ENCODE results near the gene HOGA1.
"Not testable (repeated sequence)": the region's sequence is repeated elsewhere in the genome, so short reads cannot be mapped to it uniquely, and the experiment has no call there.

The HOGA1 gene

GRCh38 chr10:97553575-97554031, 30.6 kb upstream of the HOGA1 start:
- peak in 48 of 58 donors; percentile 10 to 72 (median 44) for DNase-seq

GRCh38 chr10:97554336-97554735, 29.9 kb upstream of the HOGA1 start:
- not testable (repeated sequence) for DNase-seq

GRCh38 chr10:97555541-97555940, 28.6 kb upstream of the HOGA1 start:
- not testable (repeated sequence) for DNase-seq

GRCh38 chr10:97560731-97561381, 23.3 kb upstream of the HOGA1 start:
- not testable (repeated sequence) for DNase-seq

- DNase-seq = not testable (repeated sequence)
Observed at GRCh38 chr10:97561386-97562077, 22.7 kb upstream of the HOGA1 start.

- DNase-seq = not testable (repeated sequence)
Observed at GRCh38 chr10:97562329-97562728, 21.9 kb upstream of the HOGA1 start.

GRCh38 chr10:97563337-97563736, 20.9 kb upstream of the HOGA1 start:
- no peak for DNase-seq

GRCh38 chr10:97564776-97565175, 19.4 kb upstream of the HOGA1 start:
- DNase-seq = no peak

GRCh38 chr10:97566336-97566996, 17.7 kb upstream of the HOGA1 start:
- no peak for DNase-seq

GRCh38 chr10:97567891-97568290, 16.3 kb upstream of the HOGA1 start:
- DNase-seq = no peak

GRCh38 chr10:97570146-97570788, 13.9 kb upstream of the HOGA1 start:
- no peak for DNase-seq

GRCh38 chr10:97570789-97571471, 13.3 kb upstream of the HOGA1 start:
- DNase-seq = peak in 17 of 58 donors; percentile 6 to 63 (median 21)

- DNase-seq = peak in 1 of 58 donors; percentile 38
Observed at GRCh38 chr10:97571622-97572021, 12.6 kb upstream of the HOGA1 start.

- DNase-seq = peak in 52 of 58 donors; percentile 13 to 82 (median 58)
Observed at GRCh38 chr10:97572214-97572989, 11.8 kb upstream of the HOGA1 start, which contains the start of gene ANKRD2. TSS of gene ANKRD2 (plus strand) at chr10:97572779. CDS start at chr10:97572789, 10 bp downstream.

- no peak for DNase-seq
Observed at GRCh38 chr10:97573021-97573420, 11.2 kb upstream of the HOGA1 start.

- no peak for DNase-seq
Observed at GRCh38 chr10:97573672-97574071, 10.5 kb upstream of the HOGA1 start.

GRCh38 chr10:97574374-97575126, 9.6 kb upstream of the HOGA1 start:
- peak in 4 of 58 donors; percentile 7 to 15 (median 14) for DNase-seq

- no peak for DNase-seq
Observed at GRCh38 chr10:97575127-97575668, 9.0 kb upstream of the HOGA1 start.

GRCh38 chr10:97576487-97576886, 7.7 kb upstream of the HOGA1 start:
- DNase-seq = not testable (repeated sequence)

Data from anterior cingulate cortex (tissue), 58 donors.